Measurements from ENCODE around the gene PPP1R15B.

Gene PPP1R15B

DNA sequence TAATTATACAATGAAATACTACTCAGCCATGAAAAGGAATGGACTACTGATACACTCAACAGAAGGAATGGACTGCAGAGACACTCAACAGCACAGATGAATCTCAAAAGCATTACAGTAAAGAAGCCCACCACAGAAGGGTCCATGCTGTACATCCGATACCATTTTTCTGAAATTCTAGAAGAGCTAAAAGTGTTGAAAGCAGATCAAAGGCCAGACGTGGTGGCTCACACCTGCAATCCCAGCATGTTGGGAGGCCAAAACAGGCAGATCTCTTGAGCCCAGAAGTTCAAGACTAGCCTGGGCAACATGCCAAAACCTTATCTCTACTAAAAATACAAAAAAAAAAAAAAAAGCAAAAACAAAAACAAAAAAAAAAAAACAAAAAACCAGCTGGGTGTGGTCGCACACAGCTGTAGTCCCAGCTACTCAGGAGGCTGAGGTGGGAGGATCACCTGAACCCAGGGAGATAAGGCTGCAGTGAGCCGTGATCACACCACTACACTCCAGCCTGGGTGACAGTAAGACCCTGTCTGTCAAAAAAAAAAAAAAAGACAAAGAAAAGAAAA, 15.5 kb downstream of the PPP1R15B start:
- no peak for DNase-seq

GRCh38 chr1:204391629-204392028, 20.0 kb downstream of the PPP1R15B start:
- DNase-seq, result no peak

DNA sequence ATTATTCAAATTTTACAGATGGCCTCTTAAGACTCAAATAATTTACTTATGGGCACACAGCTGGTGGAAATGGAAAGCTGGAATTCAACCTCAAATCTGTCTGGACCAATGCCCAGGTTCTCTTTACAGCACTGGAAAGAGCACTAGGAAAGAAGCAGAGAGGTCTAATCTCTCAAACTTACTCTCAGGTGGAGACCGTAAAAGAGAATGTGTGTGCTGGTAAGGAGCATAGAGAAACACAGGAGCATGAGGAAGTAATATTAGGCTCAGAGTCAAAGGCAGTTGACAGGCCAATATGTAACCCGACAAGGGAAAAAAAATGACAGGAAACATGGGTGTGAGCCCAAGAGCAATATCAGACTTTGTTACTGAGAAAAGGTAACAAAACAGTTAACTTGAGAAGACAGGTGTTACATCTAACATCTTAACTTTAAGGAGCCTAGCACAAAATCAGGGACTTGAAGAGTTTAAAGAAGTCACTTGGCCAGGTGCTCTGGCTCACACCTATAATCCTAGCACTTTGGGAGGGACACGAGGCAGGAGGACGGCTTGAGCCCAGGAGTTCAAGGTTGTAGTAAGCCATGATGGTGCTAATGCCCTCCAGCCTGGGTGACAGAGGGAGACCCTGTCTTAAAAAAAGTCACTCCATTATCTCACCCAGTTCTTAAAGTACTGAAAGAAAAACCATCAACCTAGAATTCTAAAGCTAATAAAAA, 20.7 kb downstream of the PPP1R15B start:
- peak in 1 of 2 experiments; percentile 29 for DNase-seq

- no peak for DNase-seq
Measured at GRCh38 chr1:204385727-204386126, 25.9 kb downstream of the PPP1R15B start.

DNA sequence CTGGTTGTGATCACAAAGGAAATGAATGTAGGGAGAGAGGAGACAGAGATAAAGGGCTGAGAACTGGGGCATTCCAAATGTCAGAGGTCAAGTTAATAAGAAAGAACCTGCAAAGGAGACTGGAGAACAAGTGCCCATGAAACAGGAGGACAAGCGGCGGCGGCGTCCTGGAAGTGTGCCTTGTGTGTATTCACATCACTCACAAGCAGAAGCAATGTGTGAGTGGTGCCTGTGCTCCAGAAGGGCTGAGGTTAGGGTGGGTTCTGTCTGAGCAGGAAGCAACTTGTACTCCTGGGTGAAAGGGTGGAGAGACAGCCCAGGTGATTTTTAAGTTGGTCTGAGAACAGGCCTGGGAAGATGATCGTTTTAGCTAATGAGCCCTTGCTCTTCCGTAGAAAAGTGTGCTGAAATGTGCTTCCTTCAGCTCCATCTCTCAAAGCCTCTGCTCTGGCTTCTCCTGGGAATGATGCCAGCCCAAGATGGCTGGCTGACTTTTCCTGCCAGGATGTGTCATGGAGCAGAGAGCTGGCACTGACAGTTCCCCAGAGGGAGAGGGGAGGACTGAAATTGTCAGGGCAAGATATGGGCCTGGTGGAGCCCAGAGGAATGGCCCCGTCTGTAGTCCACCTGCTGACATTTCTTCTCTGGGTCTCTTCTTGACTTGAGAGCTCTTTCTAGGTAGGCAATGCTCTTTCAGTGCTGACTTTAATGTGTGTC, 26.8 kb downstream of the PPP1R15B start:
- DNase-seq, result no peak

DNA sequence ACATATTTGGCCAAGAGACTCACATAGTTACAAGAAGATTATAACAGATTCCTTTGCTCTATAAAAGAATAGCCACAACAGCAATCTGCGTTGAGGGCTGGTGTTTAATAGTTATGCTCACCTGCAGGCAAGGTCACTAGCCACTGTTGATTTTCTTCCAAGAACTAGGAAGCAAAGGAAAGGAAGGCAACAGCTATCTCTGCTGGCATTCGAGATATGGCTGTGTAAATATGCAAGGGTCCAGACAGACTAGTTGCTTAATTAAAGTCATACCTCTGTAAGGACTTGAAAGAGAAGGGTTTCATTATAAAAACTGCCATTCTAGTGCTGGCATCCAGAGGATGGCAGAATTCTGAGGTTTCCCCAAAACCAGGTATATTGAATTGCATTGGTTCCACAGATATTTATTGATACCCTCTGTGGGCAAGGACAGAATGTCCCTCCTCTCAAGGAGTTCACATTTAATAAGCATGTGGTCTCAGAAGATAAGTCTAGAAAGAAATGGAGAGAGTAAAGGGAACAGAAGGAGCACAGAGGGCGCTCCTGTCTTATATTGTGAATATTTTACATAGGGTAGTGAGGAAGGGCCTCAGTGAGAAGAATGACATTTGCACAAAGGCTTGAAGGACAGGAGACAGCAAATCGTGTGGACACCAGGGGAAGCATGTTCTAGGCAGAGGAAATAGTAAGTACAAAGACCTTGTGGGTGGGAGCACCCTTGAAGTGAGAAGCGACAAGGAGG, 28.3 kb downstream of the PPP1R15B start:
- DNase-seq, result no peak

DNA sequence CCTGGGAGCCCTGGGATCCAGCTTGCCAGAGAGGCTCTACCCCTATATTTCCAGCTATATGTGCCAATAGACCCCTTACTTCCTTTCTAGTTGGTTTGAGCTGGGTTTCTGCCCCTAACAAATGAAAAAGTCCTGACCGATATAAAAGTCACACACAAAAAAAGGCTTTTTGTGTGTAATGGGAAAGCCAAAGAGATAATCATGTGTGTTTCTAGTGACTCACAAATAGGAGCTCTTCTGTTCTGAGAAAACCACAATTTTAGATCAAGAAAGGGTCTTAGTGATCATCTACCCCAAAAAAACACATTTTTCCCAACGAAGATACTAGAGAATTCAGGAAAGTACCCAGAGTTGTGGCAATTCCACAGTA, 28.9 kb downstream of the PPP1R15B start:
- DNase-seq, result no peak

- DNase-seq, result no peak
Measured at GRCh38 chr1:204380293-204380831, 31.3 kb downstream of the PPP1R15B start.

GRCh38 chr1:204377800-204378668, 33.6 kb downstream of the PPP1R15B start:
- DNase-seq, result peak; percentile 23 to 36

DNA sequence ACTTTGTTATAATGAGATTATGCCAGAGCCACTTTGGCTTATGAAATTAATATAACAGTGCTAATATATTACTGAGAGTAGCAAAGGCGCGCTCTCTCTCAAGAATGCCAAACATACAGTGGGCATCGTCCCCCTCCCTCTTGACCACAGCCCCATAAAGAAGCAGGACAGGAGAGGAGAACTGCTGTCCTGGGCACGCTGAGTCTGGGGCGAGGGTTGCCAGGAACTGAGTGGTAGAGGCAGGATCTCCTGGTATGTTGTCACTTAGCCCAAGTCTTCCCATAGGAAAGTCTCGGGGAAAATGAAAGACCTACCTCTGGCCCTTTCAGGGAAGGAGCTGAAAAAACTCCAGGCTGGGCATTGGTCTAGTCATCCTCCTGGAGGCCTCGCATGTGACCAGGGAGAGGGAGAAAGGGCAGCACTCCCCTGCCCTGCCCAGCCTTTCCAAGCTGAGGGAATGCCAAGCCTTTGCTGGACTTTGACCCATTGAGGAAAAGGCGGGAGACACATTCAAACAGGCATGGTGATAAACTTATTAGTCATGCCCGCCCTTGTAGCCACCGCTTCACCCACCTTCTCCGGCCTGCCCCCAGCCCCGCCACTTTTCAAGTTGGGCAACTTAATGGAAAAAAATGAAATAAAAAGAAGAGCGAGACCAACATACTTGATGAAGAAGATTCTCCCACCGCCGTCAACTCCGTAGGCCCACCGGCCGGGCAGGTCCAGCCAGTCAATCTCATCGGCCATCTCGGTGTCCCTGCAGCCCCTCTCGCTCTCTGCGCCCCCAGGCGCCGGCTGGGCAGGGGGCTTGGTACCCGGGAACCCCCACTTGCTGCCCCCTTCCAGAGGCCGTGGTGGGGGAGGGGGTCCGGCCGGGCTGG, 34.5 kb downstream of the PPP1R15B start:
- DNase-seq, result no peak

DNA sequence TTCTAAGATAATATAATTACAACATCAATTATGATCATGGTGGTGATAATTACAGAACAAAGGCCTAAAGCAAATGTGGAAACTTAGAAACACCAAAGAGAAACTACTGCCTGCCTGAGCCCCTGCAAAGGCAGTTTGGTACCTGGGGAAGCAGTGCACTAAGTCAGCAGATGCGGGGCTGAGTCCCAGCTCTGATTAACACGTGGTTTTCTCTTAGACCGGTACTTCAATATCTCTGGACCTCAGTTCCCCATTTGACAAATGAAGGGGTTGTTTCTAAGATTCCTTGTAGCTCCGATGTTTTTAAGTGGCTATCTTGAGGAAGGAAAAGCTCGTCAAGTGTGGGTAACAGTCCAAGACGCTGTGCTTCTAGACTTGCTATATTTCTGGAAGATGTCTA, 35.2 kb downstream of the PPP1R15B start:
- no peak for DNase-seq

DNA sequence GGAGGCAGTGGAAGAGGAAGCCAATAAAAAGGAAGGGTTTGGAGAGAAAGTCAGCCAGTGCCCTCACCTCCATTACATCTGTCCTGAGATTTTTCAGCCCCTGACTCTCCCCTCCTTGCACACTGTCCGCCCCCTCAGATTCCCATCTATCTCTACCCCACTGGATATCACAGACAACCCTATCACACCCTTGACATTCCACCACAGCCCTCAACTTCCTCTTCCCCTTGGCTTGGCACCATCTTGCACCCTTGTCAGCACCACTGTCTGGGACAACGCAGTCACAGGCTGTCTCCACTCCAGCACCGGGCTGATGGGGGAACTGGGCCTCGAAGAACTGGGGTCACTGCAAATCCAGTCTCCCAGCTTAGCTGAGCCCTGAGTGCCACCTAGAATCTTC, 37.7 kb downstream of the PPP1R15B start:
- DNase-seq, result no peak

GRCh38 chr1:204370176-204370575, 41.4 kb downstream of the PPP1R15B start:
- DNase-seq, result no peak

DNA sequence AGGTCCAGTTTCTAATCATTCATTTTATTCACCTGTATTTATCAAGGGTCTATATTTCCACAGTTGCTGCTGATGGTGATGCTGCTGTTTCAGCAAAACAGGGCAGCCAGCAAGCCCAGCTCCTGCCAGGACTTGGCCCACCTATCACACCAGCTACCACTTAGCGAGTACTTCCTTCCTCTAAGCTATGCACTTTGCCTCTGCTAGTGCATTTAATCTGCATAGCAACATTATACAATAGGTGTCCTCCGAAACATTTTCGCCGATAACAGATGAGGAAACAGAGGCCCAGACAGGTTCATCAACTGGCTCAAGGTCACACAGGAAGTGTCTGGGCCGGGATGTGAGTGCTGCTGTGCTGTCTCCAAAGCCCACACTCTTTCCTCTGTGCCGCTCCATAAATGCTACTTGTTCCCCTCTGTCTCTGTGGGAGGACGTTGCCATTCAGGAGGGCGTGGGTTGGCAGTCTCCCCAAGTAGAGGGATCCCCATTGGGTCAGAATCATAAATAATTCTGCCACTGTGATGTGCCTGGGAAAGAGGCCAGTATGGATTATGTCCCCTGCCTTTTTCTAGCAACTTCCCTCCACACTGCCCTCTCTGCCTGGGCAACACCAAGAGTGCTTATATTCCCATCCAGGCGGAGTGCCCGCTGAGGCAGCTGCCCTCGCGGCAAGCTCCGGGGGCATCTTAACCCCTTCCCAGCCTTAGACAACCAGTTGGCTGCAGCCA, 42.5 kb downstream of the PPP1R15B start:
- peak; percentile 24 to 47 for DNase-seq

- no peak for DNase-seq
Measured at GRCh38 chr1:204367956-204368355, 43.7 kb downstream of the PPP1R15B start.

GRCh38 chr1:204367193-204367858, 44.3 kb downstream of the PPP1R15B start:
- no peak for DNase-seq

DNA sequence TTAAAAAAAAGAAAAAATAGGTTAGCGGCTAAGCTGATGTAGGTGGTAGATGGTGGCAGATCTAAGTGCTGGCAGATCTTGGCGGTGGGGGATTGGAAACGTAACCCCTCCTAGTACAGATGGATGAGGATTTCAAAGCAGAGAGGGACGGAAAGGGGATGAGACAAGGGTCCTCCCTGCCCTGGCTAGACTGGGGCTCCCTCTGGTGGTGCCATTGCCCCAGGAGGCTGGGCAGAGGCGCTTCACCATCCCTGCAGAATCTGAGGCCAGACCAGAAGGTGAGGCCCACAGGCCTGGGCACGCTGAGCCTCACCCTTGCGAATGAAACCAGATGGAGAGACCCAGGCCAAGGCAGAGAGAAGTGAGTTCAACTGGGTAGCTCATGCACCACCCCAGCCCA, 44.9 kb downstream of the PPP1R15B start:
- DNase-seq, result peak; percentile 21 to 45

DNA sequence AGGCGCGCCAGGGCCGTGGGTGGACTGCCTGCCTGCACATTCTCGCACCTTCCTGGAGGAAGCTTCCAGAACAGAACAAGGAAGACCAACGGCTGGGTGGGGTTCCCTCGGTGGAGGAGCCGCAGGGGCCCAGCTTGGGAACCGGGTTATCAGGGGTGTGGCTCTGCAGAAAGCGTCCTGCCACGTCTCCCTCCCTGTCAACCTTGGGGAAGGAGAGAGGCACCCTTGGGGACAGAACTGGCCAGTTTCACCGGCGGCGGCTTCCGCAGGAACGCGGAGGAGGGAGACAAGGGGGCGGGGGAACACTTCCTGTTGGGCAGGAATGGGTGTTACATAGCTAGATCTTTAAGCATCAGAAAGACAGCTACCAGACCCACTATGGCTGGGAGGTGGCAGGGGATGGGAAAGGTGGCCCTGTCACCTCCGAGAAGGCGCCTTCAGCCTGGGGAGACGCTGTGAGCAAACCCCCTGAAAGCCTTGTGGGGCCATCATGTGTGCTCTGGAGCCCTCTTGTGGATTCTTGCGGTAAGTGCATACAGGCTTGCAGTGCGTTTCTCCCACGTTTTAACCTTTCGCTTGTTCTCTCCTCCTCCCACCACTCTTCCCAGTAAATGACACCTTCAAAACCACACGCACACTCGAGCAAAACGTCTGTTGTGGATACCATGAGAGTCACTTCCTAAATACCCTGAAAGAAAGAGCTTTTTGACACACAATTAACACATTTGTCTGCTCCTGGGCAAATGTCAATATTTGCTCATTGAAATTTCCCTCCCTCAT, 48.1 kb downstream of the PPP1R15B start:
- DNase-seq, result peak; percentile 87 to 91

- DNase-seq, result no peak
Measured at GRCh38 chr1:204362984-204363334, 48.7 kb downstream of the PPP1R15B start.

All from Kasumi-1 (cell line).